H1 (cell line): Measurements from ENCODE around the gene CDR2. TPM values are rescaled to one million over a fixed set of nuclear protein-coding genes. Genes with fewer than 3 reads are reported as not detected.

ENCODE experiments used
- CTCF ChIA-PET: fragments of 300-600 bp; sonication (Branson Sonifier 250); formaldehyde crosslinking; loops from one replicate; lab custom pipeline; 2021; ENCODE audit not compliant: partially characterized antibody; lab: Charles Lee
- POLR2A ChIA-PET: fragments of 300-600 bp; sonication (Branson Sonifier 250); formaldehyde crosslinking; loops from one replicate; lab custom pipeline; 2021; ENCODE audit warnings: inconsistent platforms; ENCODE audit not compliant: partially characterized antibody; lab: Charles Lee
- DNase-seq, 2 experiments: peaks; one replicate each; pipeline versions ENCODE4 v3.0.0 to v3.0.0-alpha.2; 2010 to 2022; ENCODE audit warnings: low spot score in 2 of 2, low read depth in 1 of 2, mixed read lengths in 1 of 2
- FAIRE-seq: peaks from 2 replicates; lab custom pipeline; 2011; peaks lifted over from hg19 to GRCh38; lab: Jason Lieb, UNC
- H2AFZ ChIP-seq: 2 replicates; pipeline ENCODE4 v1.8.1; 2012; ENCODE audit warnings: low read length, inconsistent platforms
- H2AK5ac ChIP-seq: 2 replicates; pipeline ENCODE4 v1.6.1; 2013; ENCODE audit warnings: low read depth, low read length
- H2BK120ac ChIP-seq: replicated peaks from 2 replicates; pipeline ENCODE3; 2013; ENCODE audit warnings: low read depth, low read length, inconsistent platforms
- H2BK12ac ChIP-seq: 2 replicates; pipeline ENCODE4 v1.6.1; 2013; ENCODE audit warnings: low read depth, low read length
- H2BK15ac ChIP-seq: 2 replicates; pipeline ENCODE4 v1.6.1; 2013; ENCODE audit warnings: low read length
- H2BK20ac ChIP-seq: 2 replicates; pipeline ENCODE4 v1.6.1; 2013; ENCODE audit warnings: low read length
- H2BK5ac ChIP-seq: 2 replicates; pipeline ENCODE4 v1.6.1; 2013; ENCODE audit warnings: low read depth, low read length
- H3K14ac ChIP-seq: 2 replicates; pipeline ENCODE4 v1.6.1; 2013; ENCODE audit warnings: inconsistent platforms; ENCODE audit not compliant: insufficient read length
- H3K18ac ChIP-seq: 2 replicates; pipeline ENCODE4 v1.6.1; 2013; ENCODE audit warnings: low read length; ENCODE audit errors: extremely low read depth
- H3K23ac ChIP-seq: 2 replicates; pipeline ENCODE4 v1.6.1; 2013; ENCODE audit warnings: inconsistent platforms; ENCODE audit not compliant: insufficient read length
- H3K23me2 ChIP-seq: 2 replicates; pipeline ENCODE4 v1.6.1; 2013; ENCODE audit warnings: low read depth, low read length
- H3K27ac ChIP-seq: 2 replicates; pipeline ENCODE4 v1.6.1; 2011; ENCODE audit warnings: low read depth, low read length, inconsistent platforms
- H3K27me3 ChIP-seq, 4 experiments: replicated peaks in 1 of 4; 1 replicate in 1 of 4; 2 replicates in 3 of 4; pipeline versions ENCODE4 v1.6.1 to v1.8.1; 2011 to 2013; ENCODE audit warnings: low read length in 3 of 4, mild to moderate bottlenecking in 3 of 4, inconsistent platforms in 2 of 4, mixed read lengths in 2 of 4, moderate library complexity in 1 of 4; ENCODE audit not compliant: control insufficient read depth in 3 of 4, insufficient read depth in 3 of 4; ENCODE audit errors: extremely low read depth in 1 of 4
- H3K36me3 ChIP-seq, 4 experiments: 2 replicates each; pipeline versions ENCODE4 v1.6.1 to v1.8.1; 2011 to 2013; ENCODE audit warnings: mild to moderate bottlenecking in 4 of 4, low read length in 3 of 4, moderate library complexity in 2 of 4, control low read depth in 1 of 4, inconsistent platforms in 1 of 4; ENCODE audit not compliant: insufficient read depth in 4 of 4, control insufficient read depth in 2 of 4
- H3K4ac ChIP-seq: replicated peaks from 2 replicates; pipeline ENCODE3; 2013; ENCODE audit warnings: low read length, low read depth, mixed read lengths, inconsistent platforms; ENCODE audit not compliant: insufficient read length
- H3K4me1 ChIP-seq, 4 experiments: replicated peaks in 1 of 4; 1 replicate in 1 of 4; 2 replicates in 3 of 4; pipeline versions ENCODE4 v1.6.1 to v1.8.1; 2011 to 2013; ENCODE audit warnings: low read length in 3 of 4, inconsistent platforms in 2 of 4, mixed read lengths in 1 of 4; ENCODE audit not compliant: insufficient read depth in 4 of 4, control insufficient read depth in 3 of 4
- H3K4me2 ChIP-seq, 2 experiments: 2 replicates each; pipeline versions ENCODE4 v1.6.1 to v1.8.1; 2011 to 2013; ENCODE audit warnings: low read depth in 2 of 2, low read length in 2 of 2, control low read depth in 1 of 2, inconsistent platforms in 1 of 2, mild to moderate bottlenecking in 1 of 2; ENCODE audit not compliant: insufficient read depth in 1 of 2
- H3K4me3 ChIP-seq, 4 experiments: fragments of 200-600, 300-600 bp in 1 of 4; sonication (generic), shearing (Covaris generic), sonication (Bioruptor Twin) in 1 of 4; 2 replicates each; pipeline versions ENCODE4 v1.5.1 to v1.8.1; 2011 to 2016; ENCODE audit warnings: low read length in 4 of 4, low read depth in 3 of 4, control low read depth in 2 of 4, inconsistent platforms in 2 of 4, mild to moderate bottlenecking in 2 of 4, mixed read lengths in 1 of 4, moderate library complexity in 1 of 4; ENCODE audit not compliant: insufficient read depth in 2 of 4; ENCODE audit errors: extremely low read depth in 1 of 4
- H3K56ac ChIP-seq: replicated peaks from 2 replicates; pipeline ENCODE3; 2013; ENCODE audit warnings: low read depth, mild to moderate bottlenecking, mixed read lengths, low read length, inconsistent platforms; ENCODE audit not compliant: insufficient read length
- H3K79me1 ChIP-seq: 2 replicates; pipeline ENCODE4 v1.6.1; 2013; ENCODE audit warnings: low read depth, low read length, control low read depth
- H3K79me2 ChIP-seq, 2 experiments: 2 replicates each; pipeline versions ENCODE4 v1.6.1 to v1.8.1; 2012 to 2013; ENCODE audit warnings: low read length in 2 of 2, mild to moderate bottlenecking in 2 of 2, inconsistent platforms in 1 of 2; ENCODE audit not compliant: insufficient read depth in 2 of 2, control insufficient read depth in 1 of 2
- H3K9ac ChIP-seq, 4 experiments: replicated peaks in 1 of 4; 1 replicate in 1 of 4; 2 replicates in 3 of 4; pipeline versions ENCODE4 v1.6.1 to v1.8.1; 2011 to 2013; ENCODE audit warnings: low read depth in 3 of 4, low read length in 3 of 4, control low read depth in 2 of 4, mild to moderate bottlenecking in 2 of 4, moderate library complexity in 2 of 4, inconsistent platforms in 1 of 4; ENCODE audit errors: extremely low read depth in 1 of 4
- H3K9me3 ChIP-seq, 2 experiments: 2 replicates each; pipeline versions ENCODE4 v1.6.1 to v1.8.1; 2012 to 2013; ENCODE audit warnings: mild to moderate bottlenecking in 2 of 2, moderate library complexity in 2 of 2, control low read depth in 1 of 2, inconsistent platforms in 1 of 2, low read depth in 1 of 2, low read length in 1 of 2, mixed read lengths in 1 of 2; ENCODE audit not compliant: insufficient read depth in 2 of 2
- H4K20me1 ChIP-seq, 2 experiments: replicated peaks in 1 of 2; 2 replicates each; pipeline versions ENCODE3 to v1.8.1; 2011 to 2013; ENCODE audit warnings: inconsistent platforms in 2 of 2, low read length in 2 of 2, mild to moderate bottlenecking in 1 of 2; ENCODE audit not compliant: insufficient read depth in 2 of 2, control insufficient read depth in 1 of 2
- H4K5ac ChIP-seq: 2 replicates; pipeline ENCODE4 v1.6.1; 2013; ENCODE audit warnings: low read length, low read depth, mixed read lengths, inconsistent platforms; ENCODE audit not compliant: insufficient read length
- H4K8ac ChIP-seq: 2 replicates; pipeline ENCODE4 v1.8.0; 2013; ENCODE audit warnings: mild to moderate bottlenecking, moderate library complexity, low read length, inconsistent platforms; ENCODE audit not compliant: insufficient read depth; ENCODE audit errors: extremely low read depth
- H4K91ac ChIP-seq: replicated peaks from 2 replicates; pipeline ENCODE3; 2013; ENCODE audit warnings: low read length, mixed read lengths, inconsistent platforms; ENCODE audit not compliant: insufficient read length
- CREB1 ChIP-seq: IDR thresholded peaks from 2 replicates; pipeline ENCODE4 v1.6.1; 2012; ENCODE audit warnings: inconsistent platforms
- CTBP2 ChIP-seq: IDR thresholded peaks from 2 replicates; pipeline ENCODE4 v1.7.0; 2011; ENCODE audit warnings: borderline replicate concordance, mild to moderate bottlenecking, moderate library complexity, mixed read lengths, low read length; ENCODE audit not compliant: insufficient read depth, insufficient read length
- EP300 ChIP-seq, 2 experiments: IDR thresholded peaks; 1 replicate in 1 of 2; 2 replicates in 1 of 2; pipeline ENCODE4 v1.6.1; 2011 to 2012; ENCODE audit warnings: low read depth in 2 of 2, low read length in 2 of 2, mild to moderate bottlenecking in 2 of 2, borderline replicate concordance in 1 of 2, inconsistent platforms in 1 of 2, moderate library complexity in 1 of 2
- KDM5A ChIP-seq: fragments of 200-600 bp; IDR thresholded peaks from 2 replicates; pipeline ENCODE4 v1.7.1; 2012; ENCODE audit warnings: mild to moderate bottlenecking, low read length, inconsistent platforms, mixed read lengths
- POLR2AphosphoS5 ChIP-seq: IDR thresholded peaks from 2 replicates; pipeline ENCODE4 v1.6.1; 2011; ENCODE audit warnings: low read depth, low read length
- POU5F1 ChIP-seq: IDR thresholded peaks from 2 replicates; pipeline ENCODE4 v1.6.1; 2011; ENCODE audit warnings: low read depth, mild to moderate bottlenecking, low read length, moderate library complexity
- RAD21 ChIP-seq, 2 experiments: IDR thresholded peaks in 1 of 2; conservative IDR thresholded peaks in 1 of 2; 2 replicates each; pipeline ENCODE4 v1.6.1; 2011; ENCODE audit warnings: low read depth in 2 of 2, low read length in 2 of 2, improper control_type of control experiment in 1 of 2, inconsistent platforms in 1 of 2, mild to moderate bottlenecking in 1 of 2, moderate library complexity in 1 of 2
- RBBP5 ChIP-seq: IDR thresholded peaks from 2 replicates; pipeline ENCODE4 v1.7.1; 2012; ENCODE audit warnings: low read depth, mild to moderate bottlenecking, inconsistent platforms, low read length, moderate library complexity, borderline replicate concordance
- RFX5 ChIP-seq: IDR thresholded peaks from 2 replicates; pipeline ENCODE4 v1.6.1; 2011; ENCODE audit warnings: low read depth, low read length, improper control_type of control experiment, borderline replicate concordance
- SIX5 ChIP-seq: IDR thresholded peaks from 2 replicates; pipeline ENCODE4 v1.6.1; 2011; ENCODE audit warnings: mild to moderate bottlenecking, low read depth, low read length
- SUZ12 ChIP-seq: fragments of 200-600 bp; sonication (generic); IDR thresholded peaks from 2 replicates; pipeline ENCODE4 v1.6.1; 2012; ENCODE audit warnings: mild to moderate bottlenecking, inconsistent platforms, low read length, moderate library complexity, mixed read lengths
- TAF1 ChIP-seq: IDR thresholded peaks from 2 replicates; pipeline ENCODE4 v1.6.1; 2011; ENCODE audit warnings: mild to moderate bottlenecking, low read depth, low read length
- YY1 ChIP-seq: IDR thresholded peaks from 2 replicates; pipeline ENCODE4 v1.6.1; 2011; ENCODE audit warnings: low read depth, mild to moderate bottlenecking, low read length
- WGBS, 2 experiments: shearing (Covaris generic) in 1 of 2; methylation state at CpG; one replicate each; pipeline versions ENCODE4 v1.1.6 to v1.1.7; 2013 to 2015; ENCODE audit warnings: low lambda C conversion rate in 2 of 2, mixed read lengths in 2 of 2, inconsistent platforms in 1 of 2, low coverage in 1 of 2, missing lambda C conversion rate in 1 of 2; ENCODE audit not compliant: insufficient replicate concordance in 2 of 2, insufficient coverage in 1 of 2, insufficient read length in 1 of 2; ENCODE audit errors: extremely low coverage in 1 of 2, missing lambda C conversion rate in 1 of 2; 5-methylcytosine and 5-hydroxymethylcytosine counted together
- polyA plus RNA-seq, 7 experiments: library from polyadenylated mRNA; depleted of rRNA in 3 of 7; stranded (reverse) in 5 of 7; unstranded in 2 of 7; fragments of >200 nt in 5 of 7; fragments of 200-250 nt in 2 of 7; gene quantifications; 1 replicate in 5 of 7; 2 replicates in 1 of 7; 4 replicates in 1 of 7; pipeline versions ENCODE4 v1.2.1 to v1.2.3, GENCODE V29; 2011 to 2013; ENCODE audit warnings: missing spikeins in 2 of 7, mixed read lengths in 2 of 7
- total RNA-seq: library from RNA; stranded (reverse); fragmentation: NEBNext Ultra II Directional; extraction: Animal tissue kit (Norgen Biotek cat#: 25700); gene quantifications from 2 replicates; pipeline ENCODE4 v1.2.1, GENCODE V29; 2021
- TF ChIP-seq, protein P1 (sequence below): IDR thresholded peaks from 2 replicates; pipeline ENCODE4 v1.6.1; 2011; ENCODE audit warnings: low read depth, mild to moderate bottlenecking, low read length; ENCODE audit not compliant: insufficient read depth

CDR2 gene
- total and polyA plus RNA-seq, 2 of the 8 experiments (the other 6 are each of a cell fraction or from before 2014, with no cell fraction given) = 16.3 to 34.9 TPM

DNA sequence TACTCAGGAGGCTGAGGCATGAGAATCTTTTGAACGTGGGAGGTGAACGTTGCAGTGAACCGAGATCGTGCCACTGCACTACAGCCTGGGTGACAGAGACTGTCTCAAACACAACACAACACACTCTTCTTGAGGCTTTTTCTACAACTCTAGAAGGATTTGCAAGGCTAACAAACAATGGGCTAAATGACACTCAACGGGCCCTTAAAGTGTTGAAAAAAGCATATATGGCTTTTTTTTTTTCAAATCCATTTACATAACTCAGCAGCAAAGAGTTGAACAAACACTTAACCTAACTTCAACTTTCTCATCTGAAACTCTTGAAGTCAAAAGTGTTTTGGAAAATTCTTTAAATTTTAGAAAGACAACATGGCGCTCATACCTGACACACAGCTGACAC is 22.3 kb downstream of the CDR2 start:
- Histone ChIP-seq H3K56ac (no peak overlapping the region), H2BK120ac (no peak overlapping the region), H2BK20ac (no peak overlapping the region), H3K23me2 (no peaks in the 10 kb centered on the region; the same call in 1 of the 2 replicates), H2AK5ac (no peak overlapping the region), H3K23ac (no peak overlapping the region), H2AFZ (no peak overlapping the region), H3K36me3 (peaks cover 5 to 43% (median 27%) of the 10 kb centered on the region in 4 experiments), H3K18ac (no peak overlapping the region), H2BK15ac (no peak overlapping the region), H4K8ac (no peak overlapping the region), H3K4me1 (peaks cover 0 to 10% (median 8%) of the 10 kb centered on the region in 4 experiments; a peak in 4 of 7 replicates), H3K4me2 (no peak overlapping the region), H4K20me1 (peaks cover under 1 to 2% of the 10 kb centered on the region in 2 experiments), H3K4ac (no peak overlapping the region), H3K9me3 (no peaks in the 10 kb centered on the region), H4K5ac (no peak overlapping the region), H3K79me2 (peaks cover 0 to 14% of the 10 kb centered on the region in 2 experiments; a peak in 2 of 4 replicates), H3K4me3 (no peak overlapping the region), H4K91ac (no peak overlapping the region), H3K27ac (no peak overlapping the region), H3K79me1 (no peaks in the 10 kb centered on the region; the same call in 1 of the 2 replicates), H3K14ac (no peak overlapping the region), H3K27me3 (no peaks in the 10 kb centered on the region), H2BK12ac (no peak overlapping the region), H3K9ac (no peak overlapping the region), H2BK5ac (no peak overlapping the region)
- WGBS, 2 experiments = 91% methylated on average over 6 of the region's 6 CpGs; no CpG with 5 or more reads in 1 of the 2 experiments
- FAIRE-seq (no peak), DNase-seq (no peak)
- CTCF ChIA-PET = no interaction called here
- POLR2A ChIA-PET = interaction anchor here (1.6 to 1.7 kb wide), 3 partner anchors 10 to 19 kb away, joined by 3 to 6 read pairs (median 5); no protein-coding TSS in a partner anchor
- no peak for TF ChIP-seq EP300 (IDR thresholded peaks at IDR 0.05; ENCODE audit: borderline replicate concordance in 1 of 2, low read depth in 2 of 2, low read length in 2 of 2)
- no peak for TF ChIP-seq TAF1
- no peak for TF ChIP-seq RAD21 (IDR thresholded peaks at IDR 0.05 in 1 of 2, conservative IDR thresholded peaks at IDR 0.05 in 1 of 2; ENCODE audit: low read depth in 2 of 2, low read length in 2 of 2)
- TF ChIP-seq KDM5A = no peak
- no peak for TF ChIP-seq POLR2AphosphoS5
- no peak for TF ChIP-seq RFX5
- no peak for TF ChIP-seq SUZ12
- no peak for TF ChIP-seq YY1
- TF ChIP-seq CREB1 = no peak
- TF ChIP-seq RBBP5 = no peak
- TF ChIP-seq, protein P1, sequence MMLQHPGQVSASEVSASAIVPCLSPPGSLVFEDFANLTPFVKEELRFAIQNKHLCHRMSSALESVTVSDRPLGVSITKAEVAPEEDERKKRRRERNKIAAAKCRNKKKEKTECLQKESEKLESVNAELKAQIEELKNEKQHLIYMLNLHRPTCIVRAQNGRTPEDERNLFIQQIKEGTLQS = no peak
- TF ChIP-seq SIX5 = no peak
- TF ChIP-seq CTBP2 = no peak
- no peak for TF ChIP-seq POU5F1
